ENCODE data around the gene PDE4D. TPM values are rescaled to one million over a fixed set of nuclear protein-coding genes. Genes with fewer than 3 reads are reported as not detected.

Gene PDE4D
- total RNA-seq, 1 experiment from 2014 or later: 2.4 TPM

- no peak overlapping the region for H3K4me3 ChIP-seq (ENCODE audit: low read depth in 2 of 2, low read length in 2 of 2)
- H3K27me3 ChIP-seq (ENCODE audit: control insufficient read depth, insufficient read depth, low read length): no peaks in the 10 kb centered on the region
- ChIA-PET POLR2A (interaction anchor here (0.6 kb wide), 1 partner anchor 634 kb away, joined by 4 read pairs; no protein-coding TSS in a partner anchor), CTCF (no interaction called here)
- in situ Hi-C loops (cut with HindIII; ENCODE audit: low pct_unique_long_range_greater_than_20kb, low sequenced_read_pairs): no loop called here
- ATAC-seq (no peak), DNase-seq (ENCODE audit: low read depth, low spot score) (no peak)
- no peaks in the 10 kb centered on the region for H3K9me3 ChIP-seq (ENCODE audit: control insufficient read depth, insufficient read depth, low read depth, low read length)
- intact Hi-C loops (cut with micrococcal nuclease; ENCODE audit: unreplicated experiment): no loop called here
- TF ChIP-seq TCF7L2 (IDR thresholded peaks at IDR 0.05; ENCODE audit: low read depth, low read length) (no peak), SIN3A (IDR thresholded peaks at IDR 0.05; ENCODE audit: borderline replicate concordance, insufficient read depth, low read depth, low read length) (no peak)
- BruUV-seq (replicated peaks): no TSS peak
- no peaks in the 10 kb centered on the region for H3K36me3 ChIP-seq (ENCODE audit: control insufficient read depth, insufficient read depth, low read length)
- no peak overlapping the region for H3K27ac ChIP-seq (ENCODE audit: low read length)
- H3K4me1 ChIP-seq (ENCODE audit: control insufficient read depth, insufficient read depth, low read length): no peaks in the 10 kb centered on the region
Observed at GRCh38 chr5:59291941-59292340, 601.6 kb downstream of the PDE4D start.

- DNase-seq (ENCODE audit: low read depth, low spot score): no peak
Observed at GRCh38 chr5:59287884-59288283, 605.6 kb downstream of the PDE4D start.

More at GRCh38 chr5:59287884-59288283, 605.6 kb downstream of the PDE4D start:
- Histone ChIP-seq H3K36me3 (ENCODE audit: control insufficient read depth, insufficient read depth, low read length) (no peaks in the 10 kb centered on the region), H3K9me3 (ENCODE audit: control insufficient read depth, insufficient read depth, low read depth, low read length) (no peaks in the 10 kb centered on the region), H3K27me3 (ENCODE audit: control insufficient read depth, insufficient read depth, low read length) (no peaks in the 10 kb centered on the region), H3K4me1 (ENCODE audit: control insufficient read depth, insufficient read depth, low read length) (no peaks in the 10 kb centered on the region), H3K4me3 (ENCODE audit: low read depth in 2 of 2, low read length in 2 of 2) (no peak overlapping the region), H3K27ac (ENCODE audit: low read length) (no peak overlapping the region)
- ChIA-PET CTCF (no interaction called here), POLR2A (no interaction called here)
- BruUV-seq (replicated peaks): no TSS peak
- no peak for ATAC-seq
- intact Hi-C loops (cut with micrococcal nuclease; ENCODE audit: unreplicated experiment): no loop called here
- no peak for TF ChIP-seq TCF7L2 (IDR thresholded peaks at IDR 0.05; ENCODE audit: low read depth, low read length)
- TF ChIP-seq REST (IDR thresholded peaks at IDR 0.05; ENCODE audit: insufficient read depth in 1 of 2, low read depth in 2 of 2, low read length in 1 of 2): no peak
- no peak for TF ChIP-seq SIN3A (IDR thresholded peaks at IDR 0.05; ENCODE audit: borderline replicate concordance, insufficient read depth, low read depth, low read length)
- TF ChIP-seq CTCF (IDR thresholded peaks at IDR 0.05): no peak
- TF ChIP-seq POLR2AphosphoS5 (IDR thresholded peaks at IDR 0.05; ENCODE audit: low read depth, low read length): no peak
- in situ Hi-C loops (cut with HindIII; ENCODE audit: low pct_unique_long_range_greater_than_20kb, low sequenced_read_pairs): no loop called here
